Parathyroid adenoma (tissue), 2 donors: ENCODE data around the gene ANP32A.

ENCODE experiments used
- H2AFZ ChIP-seq: fragments of 300-600 bp; sonication (generic); one replicate; pipeline ENCODE4 v1.7.0; 2017; ENCODE audit warnings: antibody characterized with exemption, mild to moderate bottlenecking
- H3K27ac ChIP-seq: fragments of 300-600 bp; sonication (generic); one replicate; pipeline ENCODE4 v1.7.0; 2017
- H3K27me3 ChIP-seq: fragments of 300-600 bp; sonication (generic); one replicate; pipeline ENCODE4 v1.7.0; 2017; ENCODE audit warnings: low read length; ENCODE audit not compliant: control insufficient read depth, insufficient read depth
- H3K36me3 ChIP-seq: fragments of 300-600 bp; sonication (generic); one replicate; pipeline ENCODE4 v1.7.0; 2017; ENCODE audit warnings: low read length; ENCODE audit not compliant: control insufficient read depth, insufficient read depth
- H3K4me1 ChIP-seq: fragments of 300-600 bp; sonication (generic); one replicate; pipeline ENCODE4 v1.7.0; 2017; ENCODE audit warnings: control low read depth
- H3K4me2 ChIP-seq: fragments of 300-600 bp; sonication (generic); one replicate; pipeline ENCODE4 v1.7.0; 2017; ENCODE audit warnings: low read length
- H3K4me3 ChIP-seq: fragments of 300-600 bp; sonication (generic); one replicate; pipeline ENCODE4 v1.7.0; 2017; ENCODE audit warnings: low read depth, low read length
- H3K79me2 ChIP-seq: fragments of 300-600 bp; sonication (generic); one replicate; pipeline ENCODE4 v1.7.0; 2017; ENCODE audit warnings: control low read depth
- H3K9ac ChIP-seq: fragments of 300-600 bp; sonication (generic); one replicate; pipeline ENCODE4 v1.7.0; 2017; ENCODE audit warnings: mild to moderate bottlenecking
- H3K9me3 ChIP-seq: fragments of 300-600 bp; sonication (generic); one replicate; pipeline ENCODE4 v1.7.0; 2017; ENCODE audit warnings: low read length; ENCODE audit not compliant: control insufficient read depth
- TF ChIP-seq, protein P1 (sequence below): fragments of 300-600 bp; sonication (generic); IDR thresholded peaks from one replicate; pipeline ENCODE4 v1.7.0; 2017; ENCODE audit warnings: antibody characterized with exemption, mild to moderate bottlenecking
- donor health status: primary hyperparathyroidism.

The ANP32A gene

DNA sequence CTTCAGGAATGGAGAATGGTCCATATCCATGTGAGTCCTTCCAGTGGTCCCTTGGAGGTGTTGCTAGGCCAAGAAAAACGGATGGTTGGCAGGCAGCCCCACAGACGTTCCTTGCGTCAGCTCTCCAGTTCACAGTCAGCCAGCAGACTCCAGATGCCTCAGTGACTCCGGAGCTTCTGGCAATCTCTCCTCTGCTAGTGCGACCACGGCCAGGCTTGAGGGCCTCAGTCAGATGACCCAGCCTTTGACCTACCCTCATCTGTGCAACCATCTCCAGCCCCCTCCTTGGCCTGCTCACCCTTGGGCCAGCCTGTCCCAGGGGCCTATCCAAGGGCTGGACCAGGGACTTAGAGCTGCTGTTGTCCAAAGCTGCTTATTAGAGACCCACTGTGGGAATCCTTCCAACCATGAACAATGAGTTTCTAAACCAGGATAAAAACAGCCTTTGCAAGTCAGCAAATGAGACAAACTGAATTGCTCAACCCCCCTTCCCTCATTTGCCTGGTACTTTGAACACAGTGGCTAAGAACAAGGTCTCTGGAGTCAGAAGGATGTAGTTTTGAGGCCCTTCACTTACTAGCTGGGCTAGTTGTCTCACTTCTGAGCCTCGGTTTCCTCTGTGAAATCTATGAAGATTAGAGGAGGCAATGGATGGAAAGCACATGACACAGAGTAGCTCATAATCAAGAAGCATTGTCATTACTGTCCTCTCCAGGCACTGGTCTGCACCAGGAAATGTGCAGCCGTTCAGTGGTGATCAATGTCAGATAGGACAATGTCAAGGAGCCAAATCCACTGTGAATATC is 44.8 kb downstream of the ANP32A start:
- H3K79me2 ChIP-seq: no peaks in the 10 kb centered on the region
- H2AFZ ChIP-seq: no peak overlapping the region
- no peak overlapping the region for H3K4me3 ChIP-seq
- H3K9me3 ChIP-seq: no peaks in the 10 kb centered on the region
- TF ChIP-seq, protein P1, sequence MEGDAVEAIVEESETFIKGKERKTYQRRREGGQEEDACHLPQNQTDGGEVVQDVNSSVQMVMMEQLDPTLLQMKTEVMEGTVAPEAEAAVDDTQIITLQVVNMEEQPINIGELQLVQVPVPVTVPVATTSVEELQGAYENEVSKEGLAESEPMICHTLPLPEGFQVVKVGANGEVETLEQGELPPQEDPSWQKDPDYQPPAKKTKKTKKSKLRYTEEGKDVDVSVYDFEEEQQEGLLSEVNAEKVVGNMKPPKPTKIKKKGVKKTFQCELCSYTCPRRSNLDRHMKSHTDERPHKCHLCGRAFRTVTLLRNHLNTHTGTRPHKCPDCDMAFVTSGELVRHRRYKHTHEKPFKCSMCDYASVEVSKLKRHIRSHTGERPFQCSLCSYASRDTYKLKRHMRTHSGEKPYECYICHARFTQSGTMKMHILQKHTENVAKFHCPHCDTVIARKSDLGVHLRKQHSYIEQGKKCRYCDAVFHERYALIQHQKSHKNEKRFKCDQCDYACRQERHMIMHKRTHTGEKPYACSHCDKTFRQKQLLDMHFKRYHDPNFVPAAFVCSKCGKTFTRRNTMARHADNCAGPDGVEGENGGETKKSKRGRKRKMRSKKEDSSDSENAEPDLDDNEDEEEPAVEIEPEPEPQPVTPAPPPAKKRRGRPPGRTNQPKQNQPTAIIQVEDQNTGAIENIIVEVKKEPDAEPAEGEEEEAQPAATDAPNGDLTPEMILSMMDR: no peak
- peaks cover 3% of the 10 kb centered on the region for H3K36me3 ChIP-seq
- H3K27me3 ChIP-seq: no peaks in the 10 kb centered on the region
- H3K9ac ChIP-seq: no peak overlapping the region
- no peak overlapping the region for H3K4me2 ChIP-seq
- no peak overlapping the region for H3K27ac ChIP-seq
- H3K4me1 ChIP-seq: no peaks in the 10 kb centered on the region

DNA sequence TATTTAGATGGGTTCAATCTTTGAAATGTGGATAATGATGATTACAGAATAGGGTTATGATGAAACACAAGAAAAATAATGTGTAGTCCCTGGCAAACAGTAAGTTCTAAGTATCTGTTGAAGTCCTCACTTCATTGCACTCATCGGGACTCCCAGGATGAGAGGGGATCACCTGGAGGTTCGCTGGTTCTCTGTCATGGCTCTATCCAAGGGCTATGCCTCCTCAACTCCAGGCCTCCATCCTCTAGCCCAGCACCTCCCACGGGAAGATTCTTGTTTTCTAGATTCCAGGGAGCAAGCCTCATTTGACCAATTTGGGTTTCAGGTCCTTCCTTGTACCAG is 45.5 kb downstream of the ANP32A start:
- Histone ChIP-seq H3K27me3 (no peaks in the 10 kb centered on the region), H3K79me2 (no peaks in the 10 kb centered on the region), H3K4me2 (no peak overlapping the region), H3K36me3 (peaks cover 3% of the 10 kb centered on the region), H2AFZ (no peak overlapping the region), H3K4me1 (no peaks in the 10 kb centered on the region), H3K4me3 (no peak overlapping the region), H3K9me3 (no peaks in the 10 kb centered on the region), H3K9ac (no peak overlapping the region), H3K27ac (no peak overlapping the region)
- TF ChIP-seq, protein P1: no peak

DNA sequence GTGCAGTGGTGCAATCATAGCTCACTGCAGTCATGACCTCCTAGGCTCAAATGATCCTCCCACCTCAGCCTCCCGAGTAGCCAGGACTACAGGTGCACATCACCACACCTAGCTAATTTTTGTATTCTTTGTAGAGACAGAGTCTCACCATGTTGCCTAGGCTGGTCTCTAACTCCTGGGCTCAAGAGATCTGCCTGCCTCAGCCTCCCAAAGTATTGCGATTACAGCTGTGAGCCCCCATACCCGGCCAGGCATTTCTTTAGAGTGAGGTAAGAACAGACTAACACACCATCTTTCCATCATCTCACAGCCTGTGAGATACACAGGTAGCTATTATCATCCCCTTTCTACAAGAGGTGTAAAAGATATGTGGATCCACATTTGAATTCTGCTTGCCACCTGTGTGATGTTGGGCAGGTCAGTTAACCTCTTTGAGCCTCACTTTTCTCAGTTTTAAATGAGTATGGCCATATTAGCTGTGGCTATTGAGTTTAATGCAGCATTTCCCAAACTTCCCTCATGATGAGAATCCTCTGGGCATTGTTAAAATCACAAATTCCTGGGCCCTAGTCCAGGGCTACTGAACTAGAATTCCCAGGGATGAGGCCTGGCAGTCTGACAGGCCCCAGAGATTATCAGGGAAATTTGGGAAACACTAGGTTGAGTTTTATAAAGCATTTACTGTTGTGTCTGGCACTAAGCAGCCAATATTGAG is 46.0 kb downstream of the ANP32A start:
- no peak overlapping the region for H3K4me2 ChIP-seq
- H3K79me2 ChIP-seq: no peaks in the 10 kb centered on the region
- H3K27me3 ChIP-seq: no peaks in the 10 kb centered on the region
- H3K27ac ChIP-seq: no peak overlapping the region
- H3K4me1 ChIP-seq: no peaks in the 10 kb centered on the region
- H3K4me3 ChIP-seq: no peak overlapping the region
- TF ChIP-seq, protein P1: no peak
- H2AFZ ChIP-seq: no peak overlapping the region
- no peak overlapping the region for H3K9ac ChIP-seq
- H3K36me3 ChIP-seq: peaks cover 3% of the 10 kb centered on the region
- no peaks in the 10 kb centered on the region for H3K9me3 ChIP-seq

DNA sequence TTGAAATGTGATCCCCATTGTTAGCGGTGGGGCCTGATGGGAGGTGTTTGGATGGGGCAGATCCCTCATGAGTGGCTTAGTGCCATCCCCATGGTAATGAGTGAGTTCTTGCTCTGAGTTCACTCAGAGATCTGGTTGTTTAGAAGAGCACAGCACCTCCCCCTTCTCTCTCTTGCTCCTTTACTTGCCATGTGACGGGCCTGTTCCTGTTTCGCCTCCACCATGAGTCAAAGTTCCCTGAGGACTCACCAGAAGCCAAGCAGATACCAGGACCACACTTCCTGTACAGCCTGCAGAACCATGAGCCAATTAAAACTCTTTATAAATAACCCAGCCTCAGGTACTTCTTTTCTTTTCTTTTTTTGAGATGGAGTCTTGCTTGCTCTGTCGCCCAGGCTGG is 46.6 kb downstream of the ANP32A start:
- Histone ChIP-seq H3K36me3 (no peaks in the 10 kb centered on the region), H3K9ac (no peak overlapping the region), H3K27ac (no peak overlapping the region), H3K4me3 (no peak overlapping the region), H3K4me1 (no peaks in the 10 kb centered on the region), H3K4me2 (no peak overlapping the region), H3K27me3 (no peaks in the 10 kb centered on the region), H2AFZ (no peak overlapping the region), H3K9me3 (no peaks in the 10 kb centered on the region), H3K79me2 (no peaks in the 10 kb centered on the region)
- TF ChIP-seq, protein P1: no peak
